GM21737 (cell line): ENCODE measurements around the gene SLC39A13.

ENCODE experiments used
- ATAC-seq: cut with Tn5 transposase; IDR thresholded peaks from one replicate; pipeline ENCODE4 v1.9.1; 2021; ENCODE audit warnings: mild to moderate bottlenecking, moderate library complexity; ENCODE audit not compliant: unreplicated experiment

The SLC39A13 gene

DNA sequence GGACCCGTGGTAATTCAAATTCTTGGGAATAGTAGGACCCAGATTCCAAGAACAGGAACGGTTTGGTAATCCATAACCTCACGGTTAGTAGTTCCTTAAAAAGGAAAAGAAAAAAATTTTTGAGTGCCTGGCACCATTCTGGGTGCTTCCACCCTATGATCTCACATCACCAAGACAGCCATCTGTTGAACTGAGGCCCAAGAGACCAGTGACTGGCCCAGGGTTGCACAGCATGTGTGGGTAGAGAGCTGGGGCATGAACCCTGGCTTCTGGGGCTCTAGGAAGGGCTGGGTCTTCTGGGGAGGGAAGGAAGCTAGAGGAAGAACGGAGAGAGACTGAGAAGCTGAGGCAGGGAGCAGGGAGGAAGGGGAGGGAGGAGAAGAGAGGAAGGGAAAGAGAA is 25.3 kb upstream of the SLC39A13 start:
- ATAC-seq, result no peak

DNA sequence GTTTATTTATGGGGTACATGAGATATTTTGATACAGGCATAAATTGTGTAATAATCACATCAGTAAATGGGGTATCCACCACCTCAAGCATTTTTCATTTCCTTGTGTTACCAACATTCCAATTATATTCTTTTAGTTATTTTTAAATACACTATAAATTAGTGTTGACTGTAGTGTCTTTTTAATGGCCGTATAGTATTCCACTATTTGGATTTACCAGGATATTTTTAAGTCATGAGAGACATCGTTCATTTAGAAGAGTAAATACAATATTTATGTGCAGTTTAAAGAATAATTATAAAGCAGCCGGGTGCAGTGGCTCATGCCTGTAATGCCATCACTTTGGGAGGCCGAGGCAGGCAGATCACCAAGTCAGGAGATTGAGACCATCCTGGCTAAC is 23.9 kb upstream of the SLC39A13 start:
- no peak for ATAC-seq

DNA sequence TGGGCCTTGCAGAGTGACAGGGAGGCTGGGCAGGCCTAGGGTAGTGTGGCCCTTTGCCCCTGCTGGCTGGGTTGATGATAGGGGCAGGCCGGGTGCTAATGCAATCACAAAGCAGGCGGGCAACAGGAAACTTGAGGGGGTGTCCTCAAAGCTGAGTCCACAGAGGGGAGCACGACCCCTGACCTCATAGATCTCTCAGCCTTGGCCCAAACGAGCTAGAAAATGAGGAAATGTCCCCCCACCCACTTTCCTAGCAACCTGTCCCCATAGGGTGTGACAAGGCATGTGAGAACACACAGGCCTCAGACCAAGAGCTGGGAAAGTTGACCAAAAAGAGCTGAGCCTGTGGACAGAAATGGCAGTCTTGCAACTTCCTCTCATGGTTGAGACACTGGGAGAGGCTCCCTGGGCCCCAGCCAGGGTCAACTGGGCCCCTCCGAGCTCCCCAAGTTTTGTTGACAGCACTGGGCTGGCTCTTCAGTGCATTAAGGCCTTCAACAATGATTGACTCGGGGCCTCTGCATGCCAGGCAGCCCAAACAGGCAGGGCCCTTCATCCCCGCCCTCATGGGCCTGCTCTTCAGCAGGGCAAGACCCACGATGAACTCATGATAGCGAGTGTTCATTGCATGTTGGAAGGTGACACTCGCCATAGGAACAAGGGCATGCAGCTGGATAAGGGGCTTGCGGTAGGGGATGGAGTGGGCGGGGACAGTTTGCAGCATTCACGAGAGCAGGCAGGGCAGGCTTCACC is 20.3 kb upstream of the SLC39A13 start:
- no peak for ATAC-seq

DNA sequence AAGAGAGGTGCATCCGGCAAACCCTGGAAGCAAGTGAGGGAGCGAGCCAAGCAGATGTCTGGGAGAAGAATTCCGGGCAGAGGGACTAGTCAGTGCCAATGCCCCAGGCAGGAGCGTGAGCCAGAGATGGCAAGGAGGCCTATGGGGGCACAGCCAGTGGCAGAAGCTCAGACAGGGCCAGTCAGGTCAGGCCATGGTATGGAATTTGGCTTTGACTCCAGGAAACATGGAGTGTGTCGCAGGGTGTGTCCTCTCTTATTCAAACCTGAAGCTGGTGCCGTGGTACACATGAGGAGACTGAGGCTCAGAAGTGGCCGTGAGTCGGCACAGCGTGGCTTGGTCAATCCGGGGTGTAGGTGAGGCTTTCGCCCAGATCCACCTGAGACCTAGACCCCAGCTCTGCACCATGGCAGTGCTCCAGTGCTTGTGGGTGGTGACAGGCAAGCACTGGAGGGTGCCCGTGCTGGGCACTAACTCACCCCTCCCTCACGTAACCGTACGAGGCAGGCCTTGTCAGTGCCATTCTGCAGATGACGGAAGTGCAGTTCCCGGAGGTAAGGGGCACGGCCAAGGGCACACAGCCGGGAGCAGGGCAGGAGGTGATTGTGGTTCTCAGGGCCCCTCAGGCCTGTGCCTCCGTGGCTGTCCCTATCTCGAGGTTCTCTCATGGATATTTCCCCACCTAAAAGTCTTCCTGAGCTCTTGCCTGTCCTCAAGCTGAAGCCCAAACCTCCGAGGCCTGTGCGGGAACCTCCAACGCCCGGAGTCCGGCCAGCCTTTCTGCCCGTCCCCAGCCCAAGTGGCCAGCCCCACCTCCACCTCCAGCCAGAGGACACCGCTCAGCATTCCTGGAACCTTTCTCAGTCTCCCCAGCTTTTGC is 19.5 kb upstream of the SLC39A13 start:
- ATAC-seq, result no peak

DNA sequence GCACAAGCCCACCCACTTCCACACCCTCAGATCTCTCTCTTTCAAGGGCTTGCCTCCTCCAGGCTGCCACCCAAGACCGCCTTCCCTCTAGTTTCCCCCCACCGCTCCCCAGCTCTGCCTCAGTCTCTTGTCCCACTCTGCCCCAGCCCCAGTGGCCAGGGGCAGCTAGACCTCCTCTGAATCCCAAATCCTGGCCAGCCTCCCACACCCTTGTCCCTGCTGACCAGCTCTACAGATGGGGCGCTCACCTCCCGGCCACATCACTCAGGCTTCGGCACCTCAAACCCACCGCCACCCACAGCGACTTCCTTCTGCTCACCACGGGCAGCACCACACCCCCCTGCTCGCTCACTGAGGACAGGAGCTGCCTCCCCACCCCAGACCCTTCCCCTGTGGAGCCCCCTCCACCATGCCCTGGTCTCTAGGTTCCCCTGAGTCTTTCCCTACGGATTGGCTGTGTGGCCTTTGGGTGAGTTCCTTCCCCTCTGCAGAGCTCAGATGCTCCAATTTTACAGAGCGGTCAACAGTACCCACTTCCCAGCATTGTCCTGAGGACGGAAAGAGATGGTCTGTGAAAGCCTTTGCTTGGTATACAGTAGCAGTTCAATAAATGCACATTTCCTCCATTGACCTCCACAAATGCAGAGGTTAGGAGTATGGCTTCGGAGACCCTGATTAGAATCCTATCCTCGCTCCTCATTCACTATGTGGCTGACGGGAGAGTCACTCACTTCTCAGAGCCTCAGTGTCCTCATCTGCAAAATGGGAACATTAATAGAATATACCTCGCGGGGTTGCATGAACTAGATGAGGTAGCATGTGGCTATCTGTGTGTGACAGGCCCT is 18.6 kb upstream of the SLC39A13 start:
- no peak for ATAC-seq

DNA sequence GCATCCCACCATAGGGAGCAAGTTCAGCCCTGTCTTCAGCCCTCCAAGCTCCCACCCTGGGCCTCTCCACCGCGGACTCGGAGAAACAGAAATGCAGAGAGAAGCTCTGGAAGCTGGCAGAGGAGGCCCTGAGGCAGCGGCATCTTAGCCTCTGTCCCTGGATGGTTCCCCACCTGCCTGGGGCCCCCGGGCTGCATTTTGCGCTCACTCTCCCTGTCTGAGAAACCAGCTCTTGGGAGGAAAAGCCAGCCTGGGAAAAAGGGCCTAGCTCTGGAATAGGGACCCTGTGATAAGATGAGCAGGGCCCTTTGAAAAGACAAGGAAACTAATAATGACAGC is 18.0 kb upstream of the SLC39A13 start:
- no peak for ATAC-seq

DNA sequence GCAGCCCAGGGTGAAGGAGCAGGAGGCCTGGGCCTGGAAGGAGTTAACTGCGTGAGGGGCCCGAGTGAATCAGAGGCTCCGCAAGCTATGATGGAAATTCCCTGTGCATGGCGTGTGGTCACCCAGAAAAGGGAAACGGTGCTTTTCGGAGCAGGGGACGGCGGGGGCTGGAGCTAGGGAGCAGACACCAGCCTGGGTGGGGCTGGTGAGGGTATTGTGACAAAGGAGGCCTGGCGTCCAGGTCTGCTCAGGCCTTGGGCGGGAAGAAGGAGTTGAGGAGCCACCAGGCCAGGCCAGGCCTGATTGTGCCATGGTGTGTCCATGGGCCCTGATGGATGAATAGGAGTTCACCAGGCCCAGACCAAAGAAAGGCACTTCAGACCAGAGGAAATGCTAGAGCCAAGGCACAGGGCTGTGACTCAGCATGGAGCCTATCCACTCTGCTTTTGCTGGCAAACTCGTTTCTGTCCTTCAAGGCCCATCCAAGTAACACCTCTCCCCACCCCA is 17.3 kb upstream of the SLC39A13 start:
- ATAC-seq, result no peak

DNA sequence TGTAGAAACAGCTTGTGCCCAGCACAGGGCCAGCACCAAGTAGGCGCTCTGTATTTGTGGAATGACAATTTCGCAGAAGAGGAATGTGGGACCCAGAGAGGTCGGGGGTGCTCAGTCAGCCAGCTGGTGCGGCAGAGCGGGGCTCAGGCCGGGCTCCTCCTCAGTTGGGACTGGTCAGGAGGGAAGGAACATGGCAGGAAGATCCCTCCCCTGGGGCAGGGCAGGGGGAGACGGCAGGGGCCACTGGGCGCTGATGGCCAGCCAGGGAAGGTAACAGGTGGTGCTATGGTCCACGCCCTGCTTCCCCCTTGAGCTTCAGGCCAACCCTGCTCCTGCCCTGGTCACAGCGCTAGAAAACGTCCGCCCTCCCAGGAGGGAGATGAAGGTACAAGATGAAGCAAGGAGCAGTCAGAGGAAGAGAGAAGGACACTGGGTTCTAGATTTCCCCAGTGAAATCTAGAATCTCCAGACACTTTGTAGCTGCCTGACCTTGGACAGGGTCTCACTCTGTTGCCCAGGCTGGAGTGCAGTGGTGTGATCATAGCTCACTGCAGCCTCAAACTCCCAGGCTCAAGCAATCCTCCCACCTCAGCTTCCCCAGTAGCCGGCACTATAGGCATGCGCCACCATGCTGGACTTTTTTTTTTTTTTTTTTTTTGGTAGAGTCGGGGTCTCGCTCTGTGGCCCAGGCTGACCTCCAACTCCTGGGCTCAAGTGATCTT is 16.5 kb upstream of the SLC39A13 start:
- ATAC-seq, result no peak

DNA sequence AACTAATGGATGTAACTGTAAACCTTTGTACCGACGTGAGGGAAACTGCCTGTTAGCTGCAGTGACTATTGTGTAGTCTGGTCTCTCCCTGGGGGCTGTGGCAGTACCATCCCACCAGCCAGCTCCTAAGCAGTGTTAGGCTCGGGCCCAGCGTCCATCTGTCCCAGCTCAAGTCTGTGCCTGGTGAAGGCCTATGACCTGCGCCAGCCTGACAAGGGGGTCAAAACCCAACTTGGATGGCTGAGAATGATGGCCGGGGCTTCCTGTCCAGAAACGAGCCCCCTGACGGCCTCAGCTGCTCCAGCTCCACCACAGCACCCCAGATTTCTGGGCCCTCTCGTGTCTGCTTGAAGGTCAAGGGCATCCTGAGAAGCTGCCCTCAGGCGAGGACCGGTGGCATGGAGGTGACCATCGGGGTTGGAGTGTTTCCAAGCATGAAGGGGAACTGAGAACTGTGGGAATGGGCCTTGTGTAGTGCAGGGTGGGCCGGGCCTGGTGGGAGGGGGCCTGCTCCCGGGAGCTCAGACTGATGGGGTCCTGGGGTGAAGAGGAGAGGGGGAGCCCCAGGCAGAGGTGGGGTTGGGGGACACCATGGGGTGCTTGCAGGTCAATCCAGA is 15.7 kb upstream of the SLC39A13 start:
- ATAC-seq, result no peak

DNA sequence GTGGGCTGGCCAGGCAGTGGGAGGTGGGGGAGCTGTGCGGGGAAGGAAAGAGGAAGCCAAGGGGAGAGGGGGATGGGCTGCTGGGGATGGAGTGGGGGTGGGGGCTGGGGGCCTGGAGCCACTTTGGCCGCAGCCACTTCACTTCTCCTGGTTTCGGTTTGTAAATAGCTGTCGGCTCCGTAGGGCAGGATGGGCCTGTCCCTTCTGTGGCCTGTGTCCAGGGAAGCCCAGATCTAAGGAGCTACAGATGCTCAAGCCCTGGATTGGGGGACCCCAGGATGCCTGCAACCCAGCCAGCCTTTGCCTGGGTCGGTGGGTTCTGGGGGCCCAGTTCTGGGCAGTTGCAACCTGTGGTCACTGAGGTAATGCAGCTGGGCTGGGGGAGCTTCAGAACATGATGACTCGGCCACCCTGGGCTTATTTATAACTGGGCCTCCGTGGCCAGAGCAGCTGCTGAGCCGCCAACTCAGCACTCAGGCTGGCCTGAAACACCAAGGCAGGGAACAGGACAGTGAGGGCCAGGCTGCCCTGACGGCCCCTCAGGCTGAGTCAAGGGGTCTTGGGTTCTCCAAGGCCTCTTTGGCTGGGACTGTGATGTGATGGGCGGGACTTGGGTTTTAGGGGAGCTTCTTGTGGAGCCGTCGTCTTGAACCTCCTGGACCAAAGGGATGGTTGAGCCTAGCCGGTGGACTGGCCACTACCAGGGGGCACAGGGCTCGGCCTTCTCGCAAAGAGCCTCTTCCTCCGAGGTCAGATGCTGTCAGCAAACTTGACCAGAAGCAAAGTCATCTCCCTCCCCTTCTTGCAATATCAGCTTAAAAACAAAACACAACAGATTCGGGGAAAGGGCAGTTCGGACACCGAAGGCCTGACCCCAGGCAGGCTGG is 15.0 kb upstream of the SLC39A13 start:
- ATAC-seq, result no peak

DNA sequence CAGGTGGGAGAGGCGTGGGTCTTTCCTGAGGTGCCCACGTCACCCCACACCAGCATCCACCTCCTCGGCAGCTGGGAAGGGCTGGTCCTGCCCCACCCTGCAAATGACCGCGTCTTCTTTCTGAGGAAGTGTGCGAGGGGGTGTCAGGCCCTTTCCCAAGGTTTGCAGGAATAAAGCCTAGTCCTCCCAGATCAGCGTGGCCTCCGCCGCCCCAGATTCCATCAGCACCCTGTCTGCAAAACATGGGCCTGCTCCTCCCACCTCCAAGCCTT is 14.4 kb upstream of the SLC39A13 start:
- ATAC-seq, result no peak

DNA sequence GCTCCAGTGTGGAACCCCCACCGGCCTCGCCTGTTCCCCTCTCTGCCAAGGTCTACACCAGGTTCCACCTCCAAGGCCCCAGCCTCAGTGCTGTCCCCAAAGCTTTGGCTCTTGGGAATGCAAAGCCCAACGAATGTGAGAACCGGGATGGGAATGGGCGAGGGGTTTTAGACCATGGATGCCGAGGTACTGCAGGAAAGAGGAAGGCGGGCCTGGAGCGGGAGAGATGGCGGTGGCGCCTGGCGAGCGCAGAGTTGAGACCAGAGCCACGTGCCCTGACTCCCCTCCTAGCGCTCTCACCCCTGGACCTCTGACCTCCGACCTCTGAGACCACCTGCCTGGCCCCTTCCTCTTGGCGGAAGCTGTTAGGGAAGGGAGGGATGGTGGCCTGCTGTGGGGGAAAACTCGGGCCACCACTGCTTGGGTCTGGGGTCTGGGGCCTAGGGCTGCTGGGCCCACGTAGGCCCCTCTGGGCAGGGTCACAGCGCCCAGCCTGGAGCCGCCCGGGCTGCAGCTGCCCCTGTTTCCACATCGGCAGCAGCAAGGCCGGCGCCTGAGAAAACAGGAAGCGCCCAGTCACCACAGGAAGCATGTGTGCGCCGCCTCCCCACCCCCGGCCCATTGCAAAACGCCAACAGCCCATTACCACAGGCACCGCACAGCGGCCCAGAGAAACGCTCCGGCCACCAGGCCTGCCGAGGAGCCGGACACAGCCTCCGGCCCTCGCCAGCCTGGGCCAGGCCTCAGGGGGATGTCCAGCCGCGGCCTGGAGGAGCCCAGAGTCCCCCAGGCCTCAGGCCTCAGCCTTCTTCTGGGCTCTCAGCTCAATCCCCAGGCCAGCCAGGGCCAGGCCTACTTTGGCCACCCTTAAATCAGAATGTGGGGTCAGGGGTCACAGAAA is 13.8 kb upstream of the SLC39A13 start:
- ATAC-seq, result peak; percentile 61

DNA sequence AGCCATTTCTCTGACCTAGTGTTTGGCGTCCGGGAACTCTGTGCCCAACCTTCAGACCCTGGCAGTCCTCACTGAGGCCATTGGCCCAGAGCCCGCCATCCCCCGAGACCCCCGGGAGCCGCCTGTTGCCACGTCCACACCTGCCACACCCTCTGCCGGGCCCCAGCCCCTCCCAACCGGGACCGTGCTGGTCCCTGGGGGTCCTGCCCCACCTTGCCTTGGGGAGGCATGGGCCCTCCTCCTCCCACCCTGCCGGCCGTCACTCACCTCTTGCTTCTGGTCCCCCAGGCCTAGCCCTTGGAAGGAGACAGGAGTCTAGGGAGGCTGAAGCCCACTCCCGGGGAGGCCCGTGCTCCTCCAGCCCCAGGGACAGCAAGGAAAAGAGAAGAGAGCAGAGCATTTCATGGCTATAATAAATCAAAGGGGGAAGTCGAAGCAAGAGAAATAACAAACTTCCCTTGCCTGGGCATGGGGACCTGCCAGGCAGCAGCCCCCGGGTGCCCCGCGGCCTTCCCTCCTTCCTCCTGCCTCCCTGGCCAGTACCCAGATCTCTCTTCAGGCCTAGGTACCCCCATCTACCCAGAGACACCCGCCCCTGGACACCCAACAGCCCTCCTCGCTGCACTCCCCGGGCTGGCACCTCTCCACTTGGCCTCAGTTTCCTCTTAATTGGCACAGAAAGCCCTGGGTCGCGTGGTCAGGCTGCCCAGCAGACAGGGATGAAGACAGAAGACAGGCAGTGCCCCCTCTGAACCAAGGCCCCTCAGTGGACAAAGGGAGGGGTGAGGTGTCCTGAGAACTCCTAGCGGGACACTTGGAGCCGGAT is 13.0 kb upstream of the SLC39A13 start:
- ATAC-seq, result no peak

DNA sequence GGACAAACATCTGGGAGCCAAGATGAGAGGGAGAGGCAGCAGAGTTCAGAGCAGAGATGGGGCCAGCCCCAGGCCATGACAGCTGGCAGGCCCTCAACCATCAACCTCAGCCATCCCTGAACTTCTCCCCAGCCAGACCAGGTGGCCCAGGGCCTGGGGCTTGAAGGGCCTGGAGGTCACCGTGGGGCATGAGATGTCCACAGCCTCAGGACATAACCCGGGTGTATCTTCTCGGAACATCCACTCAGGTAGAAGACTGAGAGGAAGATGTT is 12.4 kb upstream of the SLC39A13 start:
- ATAC-seq, result no peak

DNA sequence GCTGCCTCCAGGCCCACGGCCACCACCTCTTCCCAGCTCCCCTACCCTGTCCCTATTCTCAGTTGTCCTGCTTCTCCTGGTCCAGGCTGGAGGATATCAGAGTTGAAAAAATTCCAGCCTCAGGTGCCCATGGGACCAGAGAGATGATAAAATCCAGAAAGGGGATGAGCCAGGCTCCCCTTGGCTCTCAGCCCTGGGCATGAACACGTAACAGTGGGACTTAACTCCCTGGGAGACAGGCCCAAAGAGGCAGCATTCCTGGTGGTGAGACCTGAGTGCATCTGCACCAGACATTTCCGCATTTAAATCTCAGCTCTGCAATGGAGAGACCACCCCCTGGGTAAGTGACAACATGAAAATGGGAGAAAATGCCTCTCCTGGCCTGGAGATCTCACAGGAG is 10.4 kb upstream of the SLC39A13 start:
- no peak for ATAC-seq

DNA sequence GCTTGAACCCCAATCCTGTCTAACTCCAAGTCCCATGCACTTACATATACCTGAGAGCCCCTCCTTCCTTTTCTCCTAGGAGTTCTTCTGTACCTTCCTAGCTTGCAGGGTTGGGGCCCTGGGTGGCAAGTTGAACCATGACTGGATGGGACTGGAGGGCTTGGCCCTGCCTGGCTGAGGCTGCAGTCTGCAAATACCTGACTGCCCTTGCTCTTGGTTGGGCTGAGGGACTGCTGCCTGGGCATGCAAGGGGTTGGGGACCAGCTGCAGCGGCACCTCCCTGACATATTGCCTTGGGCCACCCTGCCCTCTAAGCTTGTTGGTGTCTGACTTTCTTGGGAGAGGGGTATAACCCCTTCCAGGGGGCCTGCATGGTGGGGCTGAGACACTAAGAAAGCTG is 9.8 kb upstream of the SLC39A13 start:
- ATAC-seq, result no peak

DNA sequence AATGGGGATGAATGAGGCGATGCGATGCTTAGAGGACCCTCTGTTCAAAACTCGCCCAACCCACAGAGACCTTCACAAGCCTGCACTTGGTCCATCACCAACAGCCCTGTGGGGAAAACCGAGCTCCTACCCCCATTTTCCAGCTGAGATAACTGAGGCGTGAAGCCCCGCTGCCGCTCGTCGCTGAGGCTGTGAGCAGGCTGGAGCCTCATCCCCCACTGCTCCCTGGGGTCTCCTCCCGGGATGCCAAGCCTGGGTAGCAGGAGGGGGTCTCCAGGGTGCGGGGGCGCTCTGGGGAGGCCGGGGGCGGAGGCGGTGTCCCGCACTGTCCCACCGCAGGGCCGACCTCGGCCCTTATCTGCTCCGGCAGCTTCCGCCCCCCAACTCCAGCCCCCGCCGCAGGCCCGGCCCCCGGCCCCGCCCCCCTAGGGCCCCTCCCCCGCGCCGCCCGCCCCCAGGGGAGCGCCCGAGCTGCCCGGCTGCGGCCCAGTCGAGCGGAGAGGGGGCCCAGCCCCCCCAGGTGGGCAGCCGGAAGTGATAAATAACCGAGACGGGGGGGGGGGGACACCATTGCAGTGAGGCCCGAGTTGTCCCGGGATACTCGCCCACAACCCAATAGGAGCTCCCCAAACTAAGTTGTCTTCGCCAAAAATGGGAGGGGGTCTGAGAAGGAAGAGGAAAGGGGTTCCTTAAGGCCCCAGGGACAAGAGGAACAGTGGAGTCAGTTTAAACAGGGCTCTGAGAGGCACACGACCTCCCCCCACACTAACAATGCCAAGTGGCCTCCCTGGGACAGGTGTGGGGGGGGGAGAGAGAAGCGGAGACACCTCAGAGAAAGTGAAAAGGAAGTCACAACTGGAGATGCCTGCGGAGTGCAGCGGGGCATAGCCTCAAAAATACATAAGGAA is 8.3 kb upstream of the SLC39A13 start:
- peak; percentile 40 for ATAC-seq
